HepG2 (cell line): ENCODE results near the gene ISCA1. TPM values are rescaled to one million over a fixed set of nuclear protein-coding genes. Genes with fewer than 3 reads are reported as not detected.

Experiments
- ATAC-seq: fragments of 200-7000 bp; cut with Tn5 transposase; 3 replicates; pipeline ENCODE4 v1.9.1; 2020; ENCODE audit warnings: mild to moderate bottlenecking, moderate library complexity
- BruUV-seq: library from RNA; stranded (reverse); fragments of 400-500 nt; replicated peaks from 2 replicates; lab custom pipeline; 2021; lab: Mats Ljungman, UMichigan
- CTCF ChIA-PET: fragments of 300-600 bp; formaldehyde crosslinking; extraction: SDS; loops from one replicate; lab custom pipeline; 2021; ENCODE audit warnings: low total read pairs, inconsistent platforms, low intra/inter-chr PET ratio; lab: Yijun Ruan, JAX
- POLR2A ChIA-PET: fragments of 350-600 bp; sonication (Branson Sonifier 250); formaldehyde crosslinking; loops from one replicate; lab custom pipeline; 2020; ENCODE audit warnings: antibody characterized with exemption, inconsistent platforms; lab: Yijun Ruan, JAX
- DNase-seq: peaks from one replicate; pipeline ENCODE4 v3.0.0-alpha.2; 2015; ENCODE audit warnings: low spot score
- FAIRE-seq: peaks from 3 replicates; lab custom pipeline; 2011; peaks lifted over from hg19 to GRCh38; lab: Jason Lieb, UNC
- H2AFZ ChIP-seq: one replicate; pipeline ENCODE4 v1.6.1; 2011; ENCODE audit warnings: low read length, inconsistent platforms
- H3K27ac ChIP-seq: fragments of 300-600 bp; 3 replicates; pipeline ENCODE4 v1.8.0; 2011; ENCODE audit warnings: mixed run types, mild to moderate bottlenecking, mixed read lengths, low read length, inconsistent platforms; ENCODE audit not compliant: insufficient read depth; ENCODE audit errors: extremely low read length
- H3K27me3 ChIP-seq, 2 experiments: fragments of 200-600 bp in 1 of 2; 2 replicates in 1 of 2; 3 replicates in 1 of 2; pipeline versions ENCODE4 v1.6.0 to v1.8.0; 2011; ENCODE audit warnings: low read length in 2 of 2, mild to moderate bottlenecking in 2 of 2, moderate library complexity in 2 of 2, inconsistent platforms in 1 of 2; ENCODE audit not compliant: insufficient read depth in 2 of 2, control insufficient read depth in 1 of 2
- H3K36me3 ChIP-seq, 2 experiments: fragments of 200-600 bp in 1 of 2; replicated peaks in 1 of 2; 2 replicates in 1 of 2; 3 replicates in 1 of 2; pipeline versions ENCODE4 v1.5.1 to v1.8.0; 2011; ENCODE audit warnings: low read length in 2 of 2, inconsistent platforms in 1 of 2; ENCODE audit not compliant: insufficient read depth in 2 of 2, control insufficient read depth in 1 of 2
- H3K4me1 ChIP-seq: 2 replicates; pipeline ENCODE4 v1.5.1; 2012; ENCODE audit warnings: low read length, inconsistent platforms; ENCODE audit not compliant: insufficient read depth
- H3K4me2 ChIP-seq: 2 replicates; pipeline ENCODE4 v1.6.0; 2011; ENCODE audit warnings: low read depth, low read length, inconsistent platforms
- H3K4me3 ChIP-seq, 3 experiments: fragments of 200-600 bp in 1 of 3; sonication (generic), shearing (Covaris generic) in 1 of 3; replicated peaks in 1 of 3; 2 replicates each; pipeline ENCODE4 v1.5.1; 2011 to 2016; ENCODE audit warnings: low read length in 3 of 3, inconsistent platforms in 2 of 3, low read depth in 2 of 3, mild to moderate bottlenecking in 2 of 3, control low read depth in 1 of 3, mixed read lengths in 1 of 3; ENCODE audit not compliant: insufficient read depth in 1 of 3
- H3K79me2 ChIP-seq: one replicate; pipeline ENCODE4 v1.6.1; 2011; ENCODE audit warnings: low read length, inconsistent platforms; ENCODE audit not compliant: insufficient read depth
- H3K9ac ChIP-seq: 2 replicates; pipeline ENCODE4 v1.6.0; 2011; ENCODE audit warnings: mild to moderate bottlenecking, low read depth, low read length, inconsistent platforms; ENCODE audit not compliant: insufficient read depth
- H3K9me3 ChIP-seq: 2 replicates; pipeline ENCODE4 v1.5.1; 2012; ENCODE audit warnings: mild to moderate bottlenecking, low read length
- H4K20me1 ChIP-seq: 2 replicates; pipeline ENCODE4 v1.6.0; 2011; ENCODE audit warnings: inconsistent platforms, mild to moderate bottlenecking, low read length, moderate library complexity; ENCODE audit not compliant: insufficient read depth
- EP300 ChIP-seq, 3 experiments: sonication (generic) in 1 of 3; formaldehyde crosslinking in 1 of 3; IDR thresholded peaks; 2 replicates each; pipeline versions ENCODE4 v1.5.1 to v1.6.1; 2011 to 2020; ENCODE audit warnings: low read depth in 2 of 3, low read length in 2 of 3, borderline replicate concordance in 1 of 3, improper control_type of control experiment in 1 of 3, mild to moderate bottlenecking in 1 of 3, missing genetic modification reagents in 1 of 3, moderate library complexity in 1 of 3
- HNF4A ChIP-seq: sonication (generic); formaldehyde crosslinking; IDR thresholded peaks from 2 replicates; pipeline ENCODE4 v1.4.0; 2020; ENCODE audit warnings: missing genetic modification reagents
- KLF11 ChIP-seq: IDR thresholded peaks from 2 replicates; pipeline ENCODE4 v1.6.1; 2016; ENCODE audit warnings: missing compliant biosample characterization
- TARDBP ChIP-seq: sonication (generic); formaldehyde crosslinking; IDR thresholded peaks from 2 replicates; pipeline ENCODE4 v1.8.0; 2022; ENCODE audit warnings: mild to moderate bottlenecking, missing genetic modification reagents
- TFAP4 ChIP-seq: sonication (generic); IDR thresholded peaks from 2 replicates; pipeline ENCODE4 v1.6.1; 2016; ENCODE audit warnings: low read depth, borderline replicate concordance
- ZNF33A ChIP-seq: sonication (generic); formaldehyde crosslinking; IDR thresholded peaks from 2 replicates; pipeline ENCODE4 v1.5.1; 2020; ENCODE audit warnings: missing genetic modification reagents, mild to moderate bottlenecking, moderate library complexity, borderline replicate concordance
- ZNF367 ChIP-seq: sonication (generic); formaldehyde crosslinking; IDR thresholded peaks from 2 replicates; pipeline ENCODE4 v1.4.0; 2020; ENCODE audit warnings: missing genetic modification reagents, borderline replicate concordance
- ZNF841 ChIP-seq: sonication (generic); formaldehyde crosslinking; IDR thresholded peaks from 2 replicates; pipeline ENCODE4 v1.8.1; 2023; ENCODE audit warnings: missing genetic modification reagents, borderline replicate concordance
- WGBS: methylation state at CpG from one replicate; pipeline ENCODE4 v1.1.6; 2017; ENCODE audit warnings: low lambda C conversion rate; 5-methylcytosine and 5-hydroxymethylcytosine counted together
- in situ Hi-C: cut with HindIII; loops from 2 replicates; pipeline ENCODE4 v1.10.0; 2017; ENCODE audit warnings: low pct_unique_long_range_greater_than_20kb; ENCODE audit not compliant: extremely low pct_ligation_motif_present
- intact Hi-C: fragments of 100-400 bp; cut with micrococcal nuclease; formaldehyde crosslinking; loops from one replicate; pipeline ENCODE4 v1.10.0; 2022; ENCODE audit not compliant: unreplicated experiment
- polyA plus RNA-seq, 8 experiments: library from polyadenylated mRNA; depleted of rRNA in 3 of 8; stranded (reverse) in 7 of 8; unstranded in 1 of 8; fragments of >200 nt; fragmentation: Illumina TruSeq in 4 of 8; extraction: Trizol in 4 of 8; gene quantifications; 2 replicates each; pipeline versions ENCODE4 v1.2.1 to v1.2.3, GENCODE V29; 2011 to 2016; ENCODE audit warnings: low read depth in 4 of 8, missing spikeins in 1 of 8, mixed read lengths in 1 of 8; ENCODE audit not compliant: insufficient read depth in 1 of 8
- total RNA-seq, 5 experiments: library from RNA; depleted of rRNA; stranded (reverse); fragments of >200 nt; fragmentation: Illumina TruSeq; extraction: Trizol; gene quantifications; 2 replicates each; pipeline ENCODE4 v1.2.3, GENCODE V29; 2016; ENCODE audit warnings: low read depth in 1 of 5

Gene ISCA1
- total and polyA plus RNA-seq, 2 of the 13 experiments (the other 11 are each of a cell fraction or from before 2014, with no cell fraction given): 29.2 to 40.9 TPM

- TF ChIP-seq ZNF33A (CRISPR knock-in tag) (no peak), ZNF367 (CRISPR knock-in tag) (no peak), EP300 (IDR thresholded peaks at IDR 0.05; ENCODE audit: low read depth in 2 of 2, low read length in 2 of 2) (no peak), EP300 (CRISPR knock-in tag; IDR thresholded peaks at IDR 0.05; ENCODE audit: borderline replicate concordance) (no peak), ZNF841 (CRISPR knock-in tag) (no peak)
These were observed 7.3 kb downstream of the ISCA1 start (continued) for GRCh38 chr9:86274821-86275643.

- no peak overlapping the region for H3K9ac ChIP-seq
- FAIRE-seq: peak; percentile 36
- no peak overlapping the region for H3K4me3 ChIP-seq
- intact Hi-C loops: no loop called here
- no TSS peak for BruUV-seq
- DNase-seq: no peak
- in situ Hi-C loops: no loop called here
- no peak overlapping the region for H3K4me2 ChIP-seq
- H3K79me2 ChIP-seq: peaks cover 28% of the 10 kb centered on the region
- WGBS: 97% methylated on average over 4 of the region's 4 CpGs
- peaks cover 11% of the 10 kb centered on the region for H3K4me1 ChIP-seq
- no peak overlapping the region for H2AFZ ChIP-seq
- ATAC-seq: no peak
- TF ChIP-seq HNF4A (CRISPR knock-in tag) (0 out of 2 replicates have a peak, but pooled peaks have one; percentile 26), TARDBP (CRISPR knock-in tag) (no peak), TFAP4 (peak; percentile 17; the same call in 1 of the 2 replicates), KLF11 (no peak)
- ChIA-PET CTCF (no interaction called here), POLR2A (no interaction called here)
- peaks cover 6 to 28% of the 10 kb centered on the region in 2 experiments for H3K36me3 ChIP-seq
- H3K9me3 ChIP-seq: no peaks in the 10 kb centered on the region
- no peaks in the 10 kb centered on the region for H3K27me3 ChIP-seq
- H3K27ac ChIP-seq: no peak overlapping the region
- H4K20me1 ChIP-seq: peaks cover 20% of the 10 kb centered on the region
These were observed 10.1 kb downstream of the ISCA1 start for GRCh38 chr9:86272221-86272620.
